HCT116 (cell line): ENCODE data around the gene TMEM38A. TPM values are rescaled to one million over a fixed set of nuclear protein-coding genes. Genes with fewer than 3 reads are reported as not detected.

Experiments
- ATAC-seq: fragments of 200-7000 bp; cut with Tn5 transposase; 2 replicates; pipeline ENCODE4 v1.9.1; 2020; ENCODE audit warnings: mild to moderate bottlenecking, moderate library complexity
- BruUV-seq: library from RNA; stranded (reverse); fragments of 400-500 nt; replicated peaks from 2 replicates; lab custom pipeline; 2021; lab: Mats Ljungman, UMichigan
- CTCF ChIA-PET: fragments of 300-600 bp; sonication (Branson Sonifier 250); formaldehyde crosslinking; loops from one replicate; lab custom pipeline; 2021; ENCODE audit warnings: antibody characterized with exemption; lab: Charles Lee
- POLR2A ChIA-PET: fragments of 300-600, 350-600 bp; sonication (Branson Sonifier 250); formaldehyde crosslinking; loops from one replicate; lab custom pipeline; 2021; ENCODE audit warnings: antibody characterized with exemption; lab: Charles Lee
- RAD21 ChIA-PET, 2 experiments: fragments of 300-600 bp; sonication (Branson Sonifier 250); formaldehyde crosslinking; loops; one replicate each; lab custom pipeline; 2023; ENCODE audit warnings: low total read pairs in 2 of 2; ENCODE audit not compliant: uncharacterized antibody in 2 of 2, unreplicated experiment in 2 of 2, low non-redundant PET in 1 of 2; lab: Charles Lee
- DNase-seq: peaks from one replicate; pipeline ENCODE4 v3.0.0-alpha.2; 2010; ENCODE audit warnings: low read depth, low spot score
- H2AFZ ChIP-seq: fragments of 200-600 bp; shearing (Covaris generic), sonication (generic); 2 replicates; pipeline ENCODE4 v1.6.1; 2017; ENCODE audit warnings: low read depth, mixed run types, mixed read lengths, antibody characterized with exemption, low read length; ENCODE audit not compliant: poor library complexity, severe bottlenecking
- H3K27ac ChIP-seq: 2 replicates; pipeline ENCODE4 v1.5.1; 2012; ENCODE audit warnings: low read depth, low read length
- H3K27me3 ChIP-seq: fragments of 200-600 bp; sonication (generic); 2 replicates; pipeline ENCODE4 v1.6.1; 2016; ENCODE audit warnings: mixed run types, low read length, mixed read lengths; ENCODE audit not compliant: insufficient read depth
- H3K36me3 ChIP-seq, 2 experiments: fragments of 200-500 bp in 1 of 2; fragments of 200-600 bp in 1 of 2; sonication (Bioruptor generic) in 1 of 2; sonication (generic) in 1 of 2; 2 replicates each; pipeline versions ENCODE4 v1.5.1 to v1.6.1; 2014 to 2016; ENCODE audit warnings: low read length in 2 of 2, inconsistent platforms in 1 of 2, mixed read lengths in 1 of 2, mixed run types in 1 of 2; ENCODE audit not compliant: insufficient read depth in 2 of 2, control insufficient read depth in 1 of 2
- H3K4me1 ChIP-seq, 2 experiments: fragments of 200-600 bp in 1 of 2; sonication (generic) in 1 of 2; 2 replicates each; pipeline versions ENCODE4 v1.5.1 to v1.6.1; 2012 to 2017; ENCODE audit warnings: low read length in 2 of 2, inconsistent platforms in 1 of 2, mild to moderate bottlenecking in 1 of 2, mixed read lengths in 1 of 2, mixed run types in 1 of 2, moderate library complexity in 1 of 2; ENCODE audit not compliant: insufficient read depth in 2 of 2, control insufficient read depth in 1 of 2
- H3K4me2 ChIP-seq: fragments of 200-600 bp; sonication (generic); 2 replicates; pipeline ENCODE4 v1.6.1; 2017; ENCODE audit warnings: mixed run types, low read length, mixed read lengths
- H3K4me3 ChIP-seq, 2 experiments: fragments of 200-600 bp in 1 of 2; sonication (generic) in 1 of 2; replicated peaks in 1 of 2; 2 replicates each; pipeline ENCODE4 v1.5.1; 2011 to 2016; ENCODE audit warnings: low read length in 2 of 2, control low read depth in 1 of 2, low read depth in 1 of 2, mild to moderate bottlenecking in 1 of 2, mixed read lengths in 1 of 2, mixed run types in 1 of 2
- H3K79me2 ChIP-seq: fragments of 200-600 bp; sonication (generic); 2 replicates; pipeline ENCODE4 v1.6.1; 2017; ENCODE audit warnings: mild to moderate bottlenecking, mixed run types, low read length, moderate library complexity, mixed read lengths; ENCODE audit not compliant: insufficient read depth
- H3K9ac ChIP-seq: fragments of 200-600 bp; sonication (generic); 2 replicates; pipeline ENCODE4 v1.6.1; 2016; ENCODE audit warnings: low read length, mixed read lengths
- H3K9me2 ChIP-seq: fragments of 200-600 bp; sonication (generic), shearing (Covaris generic); 2 replicates; pipeline ENCODE4 v1.6.1; 2017; ENCODE audit warnings: mixed run types, mild to moderate bottlenecking, moderate library complexity; ENCODE audit not compliant: insufficient read depth
- H3K9me3 ChIP-seq, 2 experiments: fragments of 200-500 bp in 1 of 2; fragments of 200-600 bp in 1 of 2; sonication (Bioruptor generic) in 1 of 2; sonication (generic) in 1 of 2; 2 replicates each; pipeline ENCODE4 v1.6.1; 2014 to 2017; ENCODE audit warnings: low read length in 2 of 2, mixed read lengths in 2 of 2, inconsistent platforms in 1 of 2, low read depth in 1 of 2, mild to moderate bottlenecking in 1 of 2, mixed run types in 1 of 2, moderate library complexity in 1 of 2; ENCODE audit not compliant: control insufficient read depth in 1 of 2, insufficient read depth in 1 of 2
- H4K20me1 ChIP-seq: fragments of 200-600 bp; sonication (generic), shearing (Covaris generic); 2 replicates; pipeline ENCODE4 v1.6.1; 2017; ENCODE audit warnings: mixed run types, mild to moderate bottlenecking, moderate library complexity; ENCODE audit not compliant: insufficient read depth
- CEBPB ChIP-seq: IDR thresholded peaks from 2 replicates; pipeline ENCODE4 v1.6.1; 2012; ENCODE audit warnings: low read depth
- POLR2AphosphoS5 ChIP-seq: IDR thresholded peaks from 2 replicates; pipeline ENCODE4 v1.6.1; 2011; ENCODE audit warnings: mild to moderate bottlenecking, low read depth, low read length, moderate library complexity
- YY1 ChIP-seq: IDR thresholded peaks from 2 replicates; pipeline ENCODE4 v1.6.1; 2011; ENCODE audit warnings: low read length, low read depth, moderate library complexity, mild to moderate bottlenecking; ENCODE audit not compliant: insufficient replicate concordance; ENCODE audit errors: extremely low read depth
- intact Hi-C: fragments of 100-400 bp; cut with micrococcal nuclease; formaldehyde crosslinking; loops from 2 replicates; pipeline ENCODE4 v1.10.0; 2022
- total RNA-seq: library from RNA; stranded (reverse); gene quantifications from one replicate; pipeline ENCODE4 v1.2.1, GENCODE V29; 2021; ENCODE audit not compliant: unreplicated experiment
- TF ChIP-seq, protein P1 (sequence below): IDR thresholded peaks from 2 replicates; pipeline ENCODE4 v1.6.1; 2012; ENCODE audit warnings: low read depth

The TMEM38A gene
- total RNA-seq, 1 experiment from 2014 or later = 9.0 TPM

- CTCF ChIA-PET = no interaction called here
- H3K4me1 ChIP-seq = no peaks in the 10 kb centered on the region
These were observed 78.6 kb downstream of the TMEM38A start for GRCh38 chr19:16739546-16739945.

More at GRCh38 chr19:16739546-16739945, 78.6 kb downstream of the TMEM38A start:
- Histone ChIP-seq H3K36me3 (no peaks in the 10 kb centered on the region), H4K20me1 (no peaks in the 10 kb centered on the region), H3K79me2 (no peaks in the 10 kb centered on the region), H3K9me3 (no peaks in the 10 kb centered on the region; a peak in 1 of 4 replicates), H3K9me2 (no peaks in the 10 kb centered on the region), H3K4me2 (no peak overlapping the region), H3K27me3 (no peaks in the 10 kb centered on the region), H2AFZ (no peak overlapping the region), H3K9ac (no peak overlapping the region), H3K4me3 (no peak overlapping the region), H3K27ac (no peak overlapping the region)
- intact Hi-C loops = no loop called here
- POLR2A ChIA-PET = no interaction called here
- no TSS peak for BruUV-seq
- TF ChIP-seq CEBPB (no peak), YY1 (no peak), POLR2AphosphoS5 (no peak)
- TF ChIP-seq, protein P1, sequence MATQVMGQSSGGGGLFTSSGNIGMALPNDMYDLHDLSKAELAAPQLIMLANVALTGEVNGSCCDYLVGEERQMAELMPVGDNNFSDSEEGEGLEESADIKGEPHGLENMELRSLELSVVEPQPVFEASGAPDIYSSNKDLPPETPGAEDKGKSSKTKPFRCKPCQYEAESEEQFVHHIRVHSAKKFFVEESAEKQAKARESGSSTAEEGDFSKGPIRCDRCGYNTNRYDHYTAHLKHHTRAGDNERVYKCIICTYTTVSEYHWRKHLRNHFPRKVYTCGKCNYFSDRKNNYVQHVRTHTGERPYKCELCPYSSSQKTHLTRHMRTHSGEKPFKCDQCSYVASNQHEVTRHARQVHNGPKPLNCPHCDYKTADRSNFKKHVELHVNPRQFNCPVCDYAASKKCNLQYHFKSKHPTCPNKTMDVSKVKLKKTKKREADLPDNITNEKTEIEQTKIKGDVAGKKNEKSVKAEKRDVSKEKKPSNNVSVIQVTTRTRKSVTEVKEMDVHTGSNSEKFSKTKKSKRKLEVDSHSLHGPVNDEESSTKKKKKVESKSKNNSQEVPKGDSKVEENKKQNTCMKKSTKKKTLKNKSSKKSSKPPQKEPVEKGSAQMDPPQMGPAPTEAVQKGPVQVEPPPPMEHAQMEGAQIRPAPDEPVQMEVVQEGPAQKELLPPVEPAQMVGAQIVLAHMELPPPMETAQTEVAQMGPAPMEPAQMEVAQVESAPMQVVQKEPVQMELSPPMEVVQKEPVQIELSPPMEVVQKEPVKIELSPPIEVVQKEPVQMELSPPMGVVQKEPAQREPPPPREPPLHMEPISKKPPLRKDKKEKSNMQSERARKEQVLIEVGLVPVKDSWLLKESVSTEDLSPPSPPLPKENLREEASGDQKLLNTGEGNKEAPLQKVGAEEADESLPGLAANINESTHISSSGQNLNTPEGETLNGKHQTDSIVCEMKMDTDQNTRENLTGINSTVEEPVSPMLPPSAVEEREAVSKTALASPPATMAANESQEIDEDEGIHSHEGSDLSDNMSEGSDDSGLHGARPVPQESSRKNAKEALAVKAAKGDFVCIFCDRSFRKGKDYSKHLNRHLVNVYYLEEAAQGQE = peak; percentile 33
- no peak for DNase-seq
- RAD21 ChIA-PET = no interaction called here
- no peak for ATAC-seq

Other genes with a start within 250 kb of the TMEM38A start
- 37.7 TPM for gene EPS15L1, start 189.2 kb upstream of the TMEM38A start, total RNA-seq
- gene CALR3, start 165.0 kb upstream of the TMEM38A start, total RNA-seq = not detected
- 6.8 TPM for gene C19orf44, start 164.7 kb upstream of the TMEM38A start, total RNA-seq
- 65.8 TPM for gene CHERP, start 118.7 kb upstream of the TMEM38A start, total RNA-seq
- gene SLC35E1, start 88.7 kb upstream of the TMEM38A start, total RNA-seq = 49.1 TPM
- gene MED26, start 32.9 kb upstream of the TMEM38A start, total RNA-seq = 13.3 TPM
- gene SMIM7, start 995 bp upstream of the TMEM38A start, total RNA-seq = 66.4 TPM
- 0.22 TPM for gene NWD1, start 58.7 kb downstream of the TMEM38A start, total RNA-seq
- gene SIN3B, start 168.3 kb downstream of the TMEM38A start, total RNA-seq = 59.9 TPM
- gene F2RL3, start 227.9 kb downstream of the TMEM38A start, total RNA-seq = 0.10 TPM